ENCODE results near the gene SPACA9. TPM values are rescaled to one million over a fixed set of nuclear protein-coding genes. Genes with fewer than 3 reads are reported as not detected.

The SPACA9 gene
- polyA plus RNA-seq, 2 of the 4 experiments (the other 2 are of a cell fraction): 3.1 to 3.6 TPM

- Histone ChIP-seq H3K4me2 (no peak overlapping the region), H3K9me3 (no peaks in the 10 kb centered on the region), H3K4me1 (no peaks in the 10 kb centered on the region), H3K27ac (no peak overlapping the region), H3K4me3 (no peak overlapping the region)
- WGBS (ENCODE audit: missing lambda C conversion rate): 72% methylated on average over 11 of the region's 15 CpGs
- no peak for TF ChIP-seq HOXB5 (CRISPR knock-in tag; IDR thresholded peaks at IDR 0.05)
- no peak for TF ChIP-seq BCL3 (IDR thresholded peaks at IDR 0.05)
- no peak for TF ChIP-seq TP53 (CRISPR knock-in tag; IDR thresholded peaks at IDR 0.05)
- TF ChIP-seq EHMT2 (IDR thresholded peaks at IDR 0.05; ENCODE audit: low read depth): no peak
- TF ChIP-seq ZFP36 (IDR thresholded peaks at IDR 0.05; ENCODE audit: borderline replicate concordance, partially characterized antibody): no peak
- ATAC-seq (no peak), DNase-seq (ENCODE audit: low read depth in 1 of 2, low spot score in 1 of 2) (no peak), FAIRE-seq (no peak)
- ChIA-PET POLR2A (no interaction called here), CTCF (interaction anchor here (0.6 kb wide), 1 partner anchor 18 kb away, joined by 3 read pairs; no protein-coding TSS in a partner anchor)
These were observed 31.7 kb upstream of the SPACA9 start for GRCh38 chr9:132846918-132847515.

- Histone ChIP-seq H3K4me2 (no peak overlapping the region), H3K27ac (no peak overlapping the region), H3K4me1 (no peaks in the 10 kb centered on the region), H3K9me3 (no peaks in the 10 kb centered on the region), H3K4me3 (no peak overlapping the region)
- TF ChIP-seq, protein P1, sequence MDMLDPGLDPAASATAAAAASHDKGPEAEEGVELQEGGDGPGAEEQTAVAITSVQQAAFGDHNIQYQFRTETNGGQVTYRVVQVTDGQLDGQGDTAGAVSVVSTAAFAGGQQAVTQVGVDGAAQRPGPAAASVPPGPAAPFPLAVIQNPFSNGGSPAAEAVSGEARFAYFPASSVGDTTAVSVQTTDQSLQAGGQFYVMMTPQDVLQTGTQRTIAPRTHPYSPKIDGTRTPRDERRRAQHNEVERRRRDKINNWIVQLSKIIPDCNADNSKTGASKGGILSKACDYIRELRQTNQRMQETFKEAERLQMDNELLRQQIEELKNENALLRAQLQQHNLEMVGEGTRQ (IDR thresholded peaks at IDR 0.05): no peak
- TF ChIP-seq RNF2 (IDR thresholded peaks at IDR 0.05; ENCODE audit: borderline replicate concordance, low read depth): no peak
- TF ChIP-seq HEYL (CRISPR knock-in tag; IDR thresholded peaks at IDR 0.05): no peak
- no peak for TF ChIP-seq PHF8 (IDR thresholded peaks at IDR 0.05; ENCODE audit: borderline replicate concordance, low read depth)
- TF ChIP-seq FOXS1 (CRISPR knock-in tag; IDR thresholded peaks at IDR 0.05): no peak
- POLR2A ChIA-PET: no interaction called here
- CTCF ChIA-PET: interaction anchor here (1.1 to 1.5 kb wide), 3 partner anchors 9 to 53 kb away, joined by 3 to 4 read pairs (median 3); no protein-coding TSS in a partner anchor
- WGBS (ENCODE audit: missing lambda C conversion rate): 60% methylated on average over 12 of the region's 12 CpGs
- FAIRE-seq: no peak
- no peak for DNase-seq (ENCODE audit: low read depth in 1 of 2, low spot score in 1 of 2)
- no peak for ATAC-seq
These were observed 29.5 kb upstream of the SPACA9 start for GRCh38 chr9:132849185-132849706.

- Histone ChIP-seq H3K27ac (no peak overlapping the region), H3K4me2 (no peak overlapping the region), H3K9me3 (no peaks in the 10 kb centered on the region), H3K4me1 (no peaks in the 10 kb centered on the region), H3K4me3 (no peak overlapping the region)
- ChIA-PET CTCF (no interaction called here), POLR2A (no interaction called here)
- ATAC-seq: no peak
- 86% methylated on average over 4 of the region's 4 CpGs for WGBS (ENCODE audit: missing lambda C conversion rate)
- TF ChIP-seq JUN (IDR thresholded peaks at IDR 0.05) (no peak), HOXB5 (CRISPR knock-in tag; IDR thresholded peaks at IDR 0.05) (no peak), ZFP36 (IDR thresholded peaks at IDR 0.05; ENCODE audit: borderline replicate concordance, partially characterized antibody) (no peak), HOXB13 (CRISPR knock-in tag; IDR thresholded peaks at IDR 0.05; ENCODE audit: low read depth) (no peak), POLR2AphosphoS2 (conservative IDR thresholded peaks at IDR 0.05; ENCODE audit: low read length) (no peak)
- TF ChIP-seq, protein P2, sequence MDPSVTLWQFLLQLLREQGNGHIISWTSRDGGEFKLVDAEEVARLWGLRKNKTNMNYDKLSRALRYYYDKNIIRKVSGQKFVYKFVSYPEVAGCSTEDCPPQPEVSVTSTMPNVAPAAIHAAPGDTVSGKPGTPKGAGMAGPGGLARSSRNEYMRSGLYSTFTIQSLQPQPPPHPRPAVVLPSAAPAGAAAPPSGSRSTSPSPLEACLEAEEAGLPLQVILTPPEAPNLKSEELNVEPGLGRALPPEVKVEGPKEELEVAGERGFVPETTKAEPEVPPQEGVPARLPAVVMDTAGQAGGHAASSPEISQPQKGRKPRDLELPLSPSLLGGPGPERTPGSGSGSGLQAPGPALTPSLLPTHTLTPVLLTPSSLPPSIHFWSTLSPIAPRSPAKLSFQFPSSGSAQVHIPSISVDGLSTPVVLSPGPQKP (IDR thresholded peaks at IDR 0.05; ENCODE audit: low read depth, low read length): no peak
- TF ChIP-seq, protein P3, sequence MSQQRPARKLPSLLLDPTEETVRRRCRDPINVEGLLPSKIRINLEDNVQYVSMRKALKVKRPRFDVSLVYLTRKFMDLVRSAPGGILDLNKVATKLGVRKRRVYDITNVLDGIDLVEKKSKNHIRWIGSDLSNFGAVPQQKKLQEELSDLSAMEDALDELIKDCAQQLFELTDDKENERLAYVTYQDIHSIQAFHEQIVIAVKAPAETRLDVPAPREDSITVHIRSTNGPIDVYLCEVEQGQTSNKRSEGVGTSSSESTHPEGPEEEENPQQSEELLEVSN (IDR thresholded peaks at IDR 0.05; ENCODE audit: borderline replicate concordance, low read depth): no peak
- no peak for FAIRE-seq
- DNase-seq (ENCODE audit: low read depth in 1 of 2, low spot score in 1 of 2): no peak
These were observed 25.2 kb upstream of the SPACA9 start for GRCh38 chr9:132853482-132853881.
